Coronary artery (tissue), 2 donors: ENCODE measurements around the gene CDH24.
"Not testable (repeated sequence)": the region's sequence is repeated elsewhere in the genome, so short reads cannot be mapped to it uniquely, and the experiment has no call there.

Experiments used
- DNase-seq: peaks from one replicate; pipeline ENCODE4 v3.0.0-alpha.2; 2017; ENCODE audit warnings: low spot score
- H3K27ac ChIP-seq, 2 donors: fragments of 200-600 bp; sonication (generic); one replicate each; pipeline ENCODE4 v1.5.1; 2016 to 2019
- H3K4me3 ChIP-seq: fragments of 200-600 bp; sonication (generic); 2 replicates; pipeline ENCODE4 v1.5.1; 2016; ENCODE audit warnings: mild to moderate bottlenecking, moderate library complexity
- TF ChIP-seq, protein P1 (sequence below): fragments of 200-600 bp; sonication (generic); IDR thresholded peaks from one replicate; pipeline ENCODE4 v1.5.1; 2019; ENCODE audit warnings: antibody characterized with exemption

CDH24 gene

DNA sequence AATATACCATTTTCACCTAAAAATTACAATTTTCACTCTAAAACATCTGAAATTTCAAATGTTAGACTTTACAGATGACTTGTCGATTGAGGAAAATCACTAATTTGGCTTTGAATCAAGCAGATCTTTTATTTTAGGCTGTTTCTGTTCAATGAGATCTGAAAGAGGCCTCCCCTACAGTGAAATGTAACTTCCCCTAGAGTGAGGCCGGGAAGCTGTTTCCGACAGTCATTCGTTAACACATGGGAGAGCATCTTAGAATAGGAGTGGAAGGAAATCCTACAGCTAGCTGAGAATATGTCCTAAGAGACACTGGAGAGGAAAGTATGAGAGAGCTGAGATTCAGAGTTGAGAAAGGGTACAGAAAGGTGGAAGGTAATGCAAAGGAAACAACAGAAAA lies 41.7 kb downstream of the CDH24 start:
- DNase-seq, result no peak
- Histone ChIP-seq H3K27ac (no peak overlapping the region), H3K4me3 (no peak overlapping the region)
- TF ChIP-seq, protein P1, sequence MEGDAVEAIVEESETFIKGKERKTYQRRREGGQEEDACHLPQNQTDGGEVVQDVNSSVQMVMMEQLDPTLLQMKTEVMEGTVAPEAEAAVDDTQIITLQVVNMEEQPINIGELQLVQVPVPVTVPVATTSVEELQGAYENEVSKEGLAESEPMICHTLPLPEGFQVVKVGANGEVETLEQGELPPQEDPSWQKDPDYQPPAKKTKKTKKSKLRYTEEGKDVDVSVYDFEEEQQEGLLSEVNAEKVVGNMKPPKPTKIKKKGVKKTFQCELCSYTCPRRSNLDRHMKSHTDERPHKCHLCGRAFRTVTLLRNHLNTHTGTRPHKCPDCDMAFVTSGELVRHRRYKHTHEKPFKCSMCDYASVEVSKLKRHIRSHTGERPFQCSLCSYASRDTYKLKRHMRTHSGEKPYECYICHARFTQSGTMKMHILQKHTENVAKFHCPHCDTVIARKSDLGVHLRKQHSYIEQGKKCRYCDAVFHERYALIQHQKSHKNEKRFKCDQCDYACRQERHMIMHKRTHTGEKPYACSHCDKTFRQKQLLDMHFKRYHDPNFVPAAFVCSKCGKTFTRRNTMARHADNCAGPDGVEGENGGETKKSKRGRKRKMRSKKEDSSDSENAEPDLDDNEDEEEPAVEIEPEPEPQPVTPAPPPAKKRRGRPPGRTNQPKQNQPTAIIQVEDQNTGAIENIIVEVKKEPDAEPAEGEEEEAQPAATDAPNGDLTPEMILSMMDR, result no peak

- H3K4me3 ChIP-seq, DNase-seq, H3K27ac ChIP-seq: not testable (repeated sequence)
Observed at GRCh38 chr14:23013749-23014054, 43.6 kb downstream of the CDH24 start.

DNA sequence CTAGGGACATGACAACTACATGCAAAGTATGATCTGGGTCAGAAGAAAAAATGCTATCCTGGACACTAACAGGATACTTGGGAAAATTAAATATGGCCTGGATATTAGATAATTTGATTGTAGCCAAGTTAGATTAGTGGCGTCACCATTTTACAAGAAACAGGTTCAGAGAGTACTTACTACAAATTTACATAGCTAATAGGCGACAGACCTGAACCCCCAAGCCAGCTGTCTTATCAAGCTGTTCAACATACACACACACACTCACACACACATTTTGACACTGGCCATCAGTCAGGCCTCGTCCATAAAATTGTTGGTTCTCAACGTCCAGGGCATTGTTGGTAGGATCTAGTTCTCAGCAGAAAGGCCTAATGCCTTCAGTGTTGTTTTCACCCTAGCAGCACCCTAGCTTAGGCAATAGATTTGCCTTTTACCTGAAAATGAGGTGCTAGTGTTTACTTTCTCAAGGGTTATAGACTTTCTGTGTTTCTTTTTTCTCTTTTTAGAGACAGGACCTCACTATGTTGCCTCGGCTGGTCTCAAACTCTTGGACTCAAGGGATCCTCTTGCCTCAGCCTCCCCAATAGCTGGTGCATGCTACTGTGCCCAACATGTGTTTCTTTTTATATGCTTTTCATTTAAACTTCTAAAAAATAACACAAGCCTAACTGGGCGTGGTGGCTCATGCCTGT lies 44.1 kb downstream of the CDH24 start:
- no peak overlapping the region for H3K4me3 ChIP-seq
- peak overlapping the region in 1 of 2 donors; percentile 7 for H3K27ac ChIP-seq
- no peak for DNase-seq
- TF ChIP-seq, protein P1, result no peak

DNA sequence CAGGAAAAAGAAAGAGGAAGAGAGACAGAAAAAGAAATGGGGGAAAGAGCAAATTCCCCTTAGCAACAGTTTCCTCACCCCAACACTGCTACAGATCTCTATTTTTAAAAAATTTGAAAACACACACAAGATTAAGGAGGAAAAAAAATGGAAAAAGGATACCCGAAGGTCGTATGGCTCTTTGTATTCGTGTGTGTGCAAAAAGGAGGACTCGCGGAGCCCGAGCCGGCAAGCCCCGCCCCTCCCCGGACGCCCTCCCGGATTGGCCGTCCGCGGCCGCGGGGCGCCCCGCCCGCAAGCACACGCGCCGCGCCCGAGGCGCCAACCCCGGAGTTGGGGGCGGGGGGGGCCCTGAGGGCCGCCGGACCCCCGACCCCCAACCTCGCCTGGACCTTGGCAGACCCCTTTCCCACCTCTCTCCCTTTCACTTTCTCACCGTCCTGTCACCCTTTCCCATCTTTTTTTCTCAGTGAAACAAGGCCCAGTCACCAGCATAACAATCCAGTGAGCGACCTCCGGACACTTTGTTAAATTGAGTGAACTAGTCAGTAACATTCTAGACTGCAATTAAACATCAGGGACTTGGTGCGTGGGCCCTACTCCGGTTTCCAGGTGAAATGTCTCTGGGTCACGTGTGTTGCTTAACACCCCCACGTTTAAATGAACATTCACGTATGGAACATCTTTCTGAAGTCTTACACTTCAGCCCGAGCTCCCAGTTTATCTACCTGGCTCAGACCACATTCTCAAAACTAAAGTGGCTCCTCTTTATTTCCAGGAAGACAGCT lies 47.2 kb downstream of the CDH24 start, which contains the start of gene C14orf93:
TSS of gene C14orf93 (minus strand) at position 205 of the 788 bp plus-strand sequence. CDS start 11,120 bp downstream, outside the sequence.
- TF ChIP-seq, protein P1, result no peak
- peak; percentile 85 for DNase-seq
- H3K4me3 ChIP-seq, result peak within 1 kb of the TSS; percentile 76
- peak within 1 kb of the TSS; percentile 76 to 83 for H3K27ac ChIP-seq

GRCh38 chr14:23009483-23009938 lies 47.8 kb downstream of the CDH24 start:
- Histone ChIP-seq H3K27ac (peak overlapping the region; percentile 76 to 83), H3K4me3 (peak overlapping the region; percentile 76)
- no peak for DNase-seq

GRCh38 chr14:23008831-23009230 lies 48.5 kb downstream of the CDH24 start:
- no peak overlapping the region for H3K27ac ChIP-seq
- no peak overlapping the region for H3K4me3 ChIP-seq
- DNase-seq, result no peak
- TF ChIP-seq, protein P1, result no peak

More at GRCh38 chr14:23009483-23009938, 47.8 kb downstream of the CDH24 start:
- TF ChIP-seq, protein P1, result no peak

- peak; percentile 97 for DNase-seq
- Histone ChIP-seq H3K4me3 (peak overlapping the region; percentile 82), H3K27ac (peak overlapping the region; percentile 64 to 94)
- TF ChIP-seq, protein P1, result no peak
Observed at GRCh38 chr14:23006544-23007419, 50.5 kb downstream of the CDH24 start.
